ENCODE data around the gene TFDP1.

Gene TFDP1

DNA sequence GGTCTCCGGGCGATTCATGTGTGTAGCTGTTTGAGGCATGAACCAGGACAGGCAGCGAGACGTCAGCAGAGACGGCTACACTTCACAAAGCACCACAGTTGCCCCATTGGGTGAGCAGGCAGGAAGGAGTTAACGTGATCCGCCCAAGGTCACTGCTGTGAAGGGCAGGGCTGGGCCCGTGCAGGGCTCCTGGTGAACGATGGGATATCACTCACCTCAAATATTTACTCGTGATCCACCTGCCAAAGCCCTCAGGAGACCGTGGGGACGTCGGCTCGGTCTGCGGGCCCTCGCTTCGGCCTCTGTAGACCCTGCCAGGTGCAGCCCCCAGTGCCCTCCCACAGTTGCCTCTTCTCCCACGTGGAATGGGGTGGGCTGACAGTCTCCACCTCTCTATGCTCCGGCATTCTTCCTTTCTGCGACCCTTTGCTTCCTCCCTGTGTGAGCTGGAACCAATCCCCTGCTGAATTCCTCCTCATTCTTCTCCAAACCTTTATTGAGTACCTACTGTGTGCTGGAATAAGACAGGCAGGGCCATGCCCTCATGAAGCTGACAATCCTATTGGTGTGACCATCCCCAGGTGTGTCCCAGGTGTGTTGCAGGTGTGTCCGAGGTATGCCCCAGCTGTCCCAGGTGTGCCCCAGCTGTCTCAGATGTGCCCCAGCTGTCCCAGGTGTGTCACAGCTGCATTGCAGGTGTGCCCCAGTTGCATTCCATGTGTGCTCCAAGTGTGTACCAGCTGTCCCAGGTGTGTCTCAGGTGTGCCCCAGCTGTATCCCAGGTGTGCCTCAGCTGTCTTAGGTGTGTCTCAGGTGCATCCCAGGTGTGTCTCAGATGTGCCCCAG, 80.4 kb downstream of the TFDP1 start:
- Histone ChIP-seq H3K27me3 (ENCODE audit: insufficient read depth, poor library complexity, severe bottlenecking) (peaks cover 12% of the 10 kb centered on the region), H3K36me3 (ENCODE audit: low read depth) (no peaks in the 10 kb centered on the region), H3K4me1 (ENCODE audit: insufficient read depth, poor library complexity, severe bottlenecking) (no peaks in the 10 kb centered on the region), H3K4me3 (ENCODE audit: severe bottlenecking) (no peak overlapping the region), H3K9me3 (ENCODE audit: severe bottlenecking) (peaks cover 8% of the 10 kb centered on the region), H3K27ac (ENCODE audit: poor library complexity, severe bottlenecking) (no peak overlapping the region)
- DNase-seq (ENCODE audit: low spot score): peak; percentile 39
- TF ChIP-seq, protein P1, sequence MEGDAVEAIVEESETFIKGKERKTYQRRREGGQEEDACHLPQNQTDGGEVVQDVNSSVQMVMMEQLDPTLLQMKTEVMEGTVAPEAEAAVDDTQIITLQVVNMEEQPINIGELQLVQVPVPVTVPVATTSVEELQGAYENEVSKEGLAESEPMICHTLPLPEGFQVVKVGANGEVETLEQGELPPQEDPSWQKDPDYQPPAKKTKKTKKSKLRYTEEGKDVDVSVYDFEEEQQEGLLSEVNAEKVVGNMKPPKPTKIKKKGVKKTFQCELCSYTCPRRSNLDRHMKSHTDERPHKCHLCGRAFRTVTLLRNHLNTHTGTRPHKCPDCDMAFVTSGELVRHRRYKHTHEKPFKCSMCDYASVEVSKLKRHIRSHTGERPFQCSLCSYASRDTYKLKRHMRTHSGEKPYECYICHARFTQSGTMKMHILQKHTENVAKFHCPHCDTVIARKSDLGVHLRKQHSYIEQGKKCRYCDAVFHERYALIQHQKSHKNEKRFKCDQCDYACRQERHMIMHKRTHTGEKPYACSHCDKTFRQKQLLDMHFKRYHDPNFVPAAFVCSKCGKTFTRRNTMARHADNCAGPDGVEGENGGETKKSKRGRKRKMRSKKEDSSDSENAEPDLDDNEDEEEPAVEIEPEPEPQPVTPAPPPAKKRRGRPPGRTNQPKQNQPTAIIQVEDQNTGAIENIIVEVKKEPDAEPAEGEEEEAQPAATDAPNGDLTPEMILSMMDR (IDR thresholded peaks at IDR 0.05; ENCODE audit: poor library complexity, severe bottlenecking): no peak
- no peak for ATAC-seq (ENCODE audit: low read depth)

DNA sequence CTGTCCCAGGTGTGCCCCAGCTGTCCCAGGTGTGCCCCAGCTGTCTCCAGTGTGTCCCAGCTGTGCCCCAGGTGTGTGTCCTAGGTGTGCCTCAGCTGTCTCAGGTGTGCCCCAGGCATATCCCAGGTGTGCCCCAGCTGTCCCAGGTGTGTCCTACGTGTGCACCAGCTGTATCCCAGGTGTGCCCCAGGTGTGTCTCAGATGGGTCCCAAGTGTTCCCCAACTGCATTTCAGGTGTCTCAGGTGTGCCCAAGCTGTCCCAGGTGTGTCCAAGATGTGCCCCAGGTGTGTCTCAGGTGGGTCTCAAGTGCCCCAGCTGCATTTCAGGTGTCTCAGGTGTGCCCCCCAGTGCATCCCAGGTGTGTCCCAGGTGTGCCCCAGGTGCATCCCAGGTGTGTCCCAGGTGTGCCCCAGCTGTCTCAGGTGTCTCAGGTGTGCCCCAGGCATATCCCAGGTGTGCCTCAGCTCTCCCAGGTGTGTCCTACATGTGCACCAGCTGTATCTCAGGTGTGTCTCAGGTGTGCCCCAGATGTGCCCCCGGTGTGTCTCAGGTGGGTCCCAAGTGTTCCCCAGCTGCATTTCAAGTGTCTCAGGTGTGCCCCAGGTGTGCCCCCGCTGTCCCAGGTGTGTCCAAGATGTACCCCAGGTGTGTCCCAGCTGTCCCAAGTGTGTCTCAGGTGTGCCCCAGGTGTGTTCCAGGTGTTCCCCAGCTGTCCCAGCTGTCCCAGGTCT, 81.2 kb downstream of the TFDP1 start:
- H3K4me1 ChIP-seq (ENCODE audit: insufficient read depth, poor library complexity, severe bottlenecking): no peaks in the 10 kb centered on the region
- TF ChIP-seq, protein P1 (IDR thresholded peaks at IDR 0.05; ENCODE audit: poor library complexity, severe bottlenecking): no peak
- no peak overlapping the region for H3K4me3 ChIP-seq (ENCODE audit: severe bottlenecking)
- peaks cover 5% of the 10 kb centered on the region for H3K9me3 ChIP-seq (ENCODE audit: severe bottlenecking)
- no peak overlapping the region for H3K27ac ChIP-seq (ENCODE audit: poor library complexity, severe bottlenecking)
- H3K27me3 ChIP-seq (ENCODE audit: insufficient read depth, poor library complexity, severe bottlenecking): peaks cover 12% of the 10 kb centered on the region
- no peaks in the 10 kb centered on the region for H3K36me3 ChIP-seq (ENCODE audit: low read depth)
- DNase-seq (ENCODE audit: low spot score) (no peak), ATAC-seq (ENCODE audit: low read depth) (no peak)

DNA sequence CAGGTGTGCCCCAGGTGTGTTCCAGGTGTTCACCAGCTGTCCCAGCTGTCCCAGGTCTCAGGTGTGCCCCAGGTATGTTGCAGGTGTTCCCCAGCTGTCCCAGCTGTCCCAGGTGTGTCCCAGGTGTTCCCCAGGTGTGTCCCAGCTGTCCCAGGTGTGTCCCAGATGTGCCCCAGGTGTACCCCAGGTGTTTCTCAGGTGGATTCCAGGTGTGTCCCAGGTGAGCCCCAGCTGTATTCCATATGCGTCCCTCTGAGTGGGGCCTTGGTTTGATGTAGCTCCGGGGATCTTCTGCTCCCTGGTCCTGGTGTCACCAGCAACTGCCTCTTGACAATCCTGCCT, 81.7 kb downstream of the TFDP1 start:
- Histone ChIP-seq H3K4me3 (ENCODE audit: severe bottlenecking) (no peak overlapping the region), H3K4me1 (ENCODE audit: insufficient read depth, poor library complexity, severe bottlenecking) (no peaks in the 10 kb centered on the region), H3K36me3 (ENCODE audit: low read depth) (no peaks in the 10 kb centered on the region), H3K9me3 (ENCODE audit: severe bottlenecking) (no peaks in the 10 kb centered on the region), H3K27ac (ENCODE audit: poor library complexity, severe bottlenecking) (no peak overlapping the region), H3K27me3 (ENCODE audit: insufficient read depth, poor library complexity, severe bottlenecking) (peaks cover 12% of the 10 kb centered on the region)
- TF ChIP-seq, protein P1 (IDR thresholded peaks at IDR 0.05; ENCODE audit: poor library complexity, severe bottlenecking): no peak
- no peak for ATAC-seq (ENCODE audit: low read depth)
- DNase-seq (ENCODE audit: low spot score): no peak

DNA sequence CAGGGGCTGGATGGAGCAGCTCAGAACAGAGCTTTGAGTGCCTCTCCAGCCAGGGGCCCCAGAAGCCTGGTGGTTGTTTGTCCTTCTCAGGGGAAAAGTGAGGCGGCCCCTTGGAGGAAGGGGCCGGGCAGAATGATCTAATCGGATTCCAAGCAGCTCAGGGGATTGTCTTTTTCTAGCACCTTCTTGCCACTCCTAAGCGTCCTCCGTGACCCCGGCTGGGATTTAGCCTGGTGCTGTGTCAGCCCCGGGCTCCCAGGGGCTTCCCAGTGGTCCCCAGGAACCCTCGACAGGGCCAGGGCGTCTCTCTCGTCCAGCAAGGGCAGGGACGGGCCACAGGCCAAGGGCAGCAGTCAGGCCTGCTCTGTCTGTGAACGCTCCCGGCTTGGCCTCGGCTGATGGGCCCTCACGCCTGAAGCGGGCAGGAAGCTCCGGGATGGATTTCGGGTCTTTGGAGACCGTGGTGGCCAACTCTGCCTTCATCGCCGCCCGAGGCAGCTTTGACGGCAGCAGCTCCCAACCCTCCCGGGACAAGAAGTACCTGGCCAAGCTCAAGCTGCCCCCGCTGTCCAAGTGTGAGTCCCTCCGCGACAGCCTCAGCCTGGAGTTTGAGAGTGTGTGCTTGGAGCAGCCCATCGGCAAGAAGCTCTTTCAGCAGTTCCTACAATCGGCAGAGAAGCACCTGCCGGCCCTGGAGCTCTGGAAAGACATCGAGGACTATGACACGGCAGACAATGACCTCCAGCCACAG, 82.6 kb downstream of the TFDP1 start, which contains the start of gene GRK1:
TSS of gene GRK1 (plus strand) at position 269 of the 751 bp plus-strand sequence. CDS start at position 437, 168 bp downstream.
- DNase-seq (ENCODE audit: low spot score) (peak; percentile 57), ATAC-seq (ENCODE audit: low read depth) (no peak)
- Histone ChIP-seq H3K27me3 (ENCODE audit: insufficient read depth, poor library complexity, severe bottlenecking) (peaks cover 12% of the 10 kb centered on the region), H3K4me3 (ENCODE audit: severe bottlenecking) (no peak within 1 kb of the TSS), H3K36me3 (ENCODE audit: low read depth) (no peaks in the 10 kb centered on the region), H3K4me1 (ENCODE audit: insufficient read depth, poor library complexity, severe bottlenecking) (no peaks in the 10 kb centered on the region), H3K9me3 (ENCODE audit: severe bottlenecking) (no peaks in the 10 kb centered on the region), H3K27ac (ENCODE audit: poor library complexity, severe bottlenecking) (no peak within 1 kb of the TSS)
- TF ChIP-seq, protein P1 (IDR thresholded peaks at IDR 0.05; ENCODE audit: poor library complexity, severe bottlenecking): no peak

Data from RWPE2 (cell line).